GM23338 (cell line): ENCODE data around the gene TMEM139.

Experiments
- CTCF ChIP-seq, 2 experiments: fragments of 200-600 bp in 1 of 2; sonication (generic) in 1 of 2; conservative IDR thresholded peaks; 2 replicates each; pipeline versions ENCODE4 v1.5.1 to v1.6.1; 2016 to 2017; ENCODE audit warnings: antibody characterized with exemption in 2 of 2, low read depth in 2 of 2, mild to moderate bottlenecking in 2 of 2, moderate library complexity in 1 of 2
- EZH2 ChIP-seq: fragments of 200-600 bp; sonication (generic); IDR thresholded peaks from one replicate; pipeline ENCODE4 v1.8.0; 2017; ENCODE audit warnings: antibody characterized with exemption, mild to moderate bottlenecking, low read depth; ENCODE audit not compliant: unreplicated experiment
- EZH2phosphoT487 ChIP-seq: fragments of 200-600 bp; sonication (generic); IDR thresholded peaks from one replicate; pipeline ENCODE4 v1.8.1; 2018; ENCODE audit warnings: antibody characterized with exemption; ENCODE audit not compliant: unreplicated experiment
- POLR2AphosphoS5 ChIP-seq: IDR thresholded peaks from 2 replicates; pipeline ENCODE4 v1.6.1; 2016; ENCODE audit warnings: antibody characterized with exemption, low read depth

- TF ChIP-seq CTCF (conservative IDR thresholded peaks at IDR 0.05; ENCODE audit: low read depth in 2 of 2) (no peak), POLR2AphosphoS5 (no peak), EZH2 (no peak), EZH2phosphoT487 (no peak)
Measured at GRCh38 chr7:143315776-143316175, 31.0 kb downstream of the TMEM139 start, which contains the start of gene CLCN1.
